HG03064 (cell line): Measurements from ENCODE around the gene ZNF385B.
"Not testable (repeated sequence)": the region's sequence is repeated elsewhere in the genome, so short reads cannot be mapped to it uniquely, and the experiment has no call there.

Experiments
- ATAC-seq: cut with Tn5 transposase; IDR thresholded peaks from one replicate; pipeline ENCODE4 v1.9.1; 2021; ENCODE audit warnings: low read depth; ENCODE audit not compliant: unreplicated experiment

The ZNF385B gene

DNA sequence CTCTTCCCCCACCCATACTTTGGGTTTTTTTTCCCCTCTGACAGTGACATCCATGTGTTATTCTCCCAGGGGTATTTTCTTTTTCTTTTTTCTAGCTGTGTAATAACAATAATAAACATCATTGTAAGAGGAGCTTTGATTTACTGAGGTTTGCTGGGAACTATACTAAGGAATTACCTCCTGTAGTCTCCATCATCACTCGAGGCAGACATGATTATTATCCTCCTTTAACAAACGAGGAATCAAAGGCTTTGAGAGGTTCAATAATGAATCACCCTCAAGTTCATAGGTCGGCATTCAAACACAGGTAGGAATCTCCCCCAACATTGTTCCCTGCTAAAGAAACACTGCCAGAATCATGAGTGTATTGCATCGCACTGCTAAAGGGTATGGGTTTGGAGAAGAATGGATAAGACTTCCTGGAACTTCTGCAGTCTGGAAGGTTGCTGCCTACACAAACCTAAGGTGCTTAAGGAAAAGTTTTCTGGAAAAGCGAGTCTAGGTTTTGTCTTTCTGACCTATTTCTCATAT, 336.5 kb downstream of the ZNF385B start:
- no peak for ATAC-seq

DNA sequence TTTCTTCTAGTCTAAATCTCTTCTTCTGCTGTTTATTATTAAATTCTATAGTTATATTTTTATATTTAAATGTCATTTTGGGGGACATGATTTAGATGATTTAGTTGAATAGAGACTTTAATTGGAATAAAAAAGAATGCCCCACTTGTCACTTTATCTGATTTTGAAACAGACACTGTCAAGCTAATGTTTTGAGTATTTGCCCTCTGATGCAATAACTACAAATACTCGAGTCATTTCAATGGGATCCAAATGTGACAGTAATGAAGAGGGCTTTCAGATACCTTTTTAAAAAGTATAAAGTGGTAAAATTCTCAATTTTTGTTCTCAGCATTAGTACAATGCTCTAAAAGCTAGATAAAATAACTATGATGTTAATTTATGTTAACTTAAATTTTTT, 339.5 kb downstream of the ZNF385B start:
- no peak for ATAC-seq

DNA sequence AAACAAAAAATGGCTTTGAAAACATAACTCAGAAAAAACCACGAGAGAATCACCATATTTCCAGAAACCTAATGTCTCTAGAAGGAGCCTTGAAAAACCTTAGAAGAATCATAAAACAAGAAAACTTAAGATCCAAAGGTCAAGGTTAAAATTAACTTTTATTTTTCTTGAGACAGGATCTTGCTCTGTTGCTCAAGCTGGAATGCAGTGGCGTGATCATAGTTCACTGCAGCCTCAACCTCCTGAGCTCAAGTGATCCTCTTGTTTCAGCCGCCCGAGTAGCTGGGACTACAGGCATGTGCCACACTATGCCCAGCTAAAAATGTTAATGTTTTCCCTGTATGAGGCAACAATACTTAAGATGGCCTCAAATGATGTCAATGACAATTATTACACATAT, 342.6 kb downstream of the ZNF385B start:
- no peak for ATAC-seq

DNA sequence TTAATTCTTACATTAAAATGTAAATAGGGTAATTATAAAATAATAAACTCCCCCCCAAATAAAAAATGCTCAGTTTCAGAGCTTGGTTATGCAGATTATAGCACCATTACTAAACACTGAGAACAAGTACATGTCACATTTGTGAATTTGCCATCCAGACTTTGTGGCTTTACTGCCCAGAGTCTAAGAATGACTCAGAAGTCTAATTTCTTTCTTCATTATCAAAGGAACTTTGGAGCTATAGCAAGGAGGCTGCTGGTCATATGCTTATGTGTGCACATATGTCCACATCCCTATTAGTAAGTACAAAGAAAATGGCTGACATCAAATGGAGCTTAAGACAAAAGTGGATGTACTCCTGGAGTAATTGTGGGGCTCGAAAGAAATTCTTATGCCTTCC, 348.2 kb downstream of the ZNF385B start:
- ATAC-seq = no peak

DNA sequence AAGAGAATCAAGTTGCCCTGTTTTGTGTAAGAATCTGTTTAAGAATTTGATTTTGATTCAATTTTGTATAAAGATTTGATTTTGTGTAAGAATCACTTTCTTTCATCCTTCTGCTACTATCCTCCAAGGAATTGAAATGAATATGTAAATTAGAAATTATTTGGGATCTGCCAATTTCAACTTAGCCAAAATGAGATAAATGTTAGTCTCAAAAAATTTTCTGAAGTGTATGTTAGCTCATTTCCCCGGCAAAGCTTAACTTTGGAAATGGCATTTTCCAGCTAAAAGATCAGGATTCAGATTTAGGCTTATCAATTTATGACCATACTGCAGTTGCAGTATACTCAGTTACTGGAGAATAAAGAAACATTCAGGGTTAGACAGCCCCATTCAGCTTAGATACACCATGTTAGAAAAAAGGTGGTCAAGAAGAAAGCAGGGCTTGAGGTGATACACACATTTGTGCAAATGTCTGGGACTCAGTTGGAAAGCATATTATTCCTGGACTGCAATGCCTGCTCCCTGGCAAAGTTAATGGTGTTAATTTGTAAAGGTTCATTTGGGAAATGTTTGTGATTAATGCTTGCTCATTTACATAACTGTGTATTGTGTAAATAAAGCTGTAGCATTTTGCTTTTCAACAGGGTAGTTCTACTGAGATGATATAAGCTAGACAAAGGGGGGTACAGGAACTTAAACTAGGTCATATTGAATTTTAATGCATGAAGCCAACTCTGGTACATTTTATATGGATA, 349.0 kb downstream of the ZNF385B start:
- no peak for ATAC-seq

DNA sequence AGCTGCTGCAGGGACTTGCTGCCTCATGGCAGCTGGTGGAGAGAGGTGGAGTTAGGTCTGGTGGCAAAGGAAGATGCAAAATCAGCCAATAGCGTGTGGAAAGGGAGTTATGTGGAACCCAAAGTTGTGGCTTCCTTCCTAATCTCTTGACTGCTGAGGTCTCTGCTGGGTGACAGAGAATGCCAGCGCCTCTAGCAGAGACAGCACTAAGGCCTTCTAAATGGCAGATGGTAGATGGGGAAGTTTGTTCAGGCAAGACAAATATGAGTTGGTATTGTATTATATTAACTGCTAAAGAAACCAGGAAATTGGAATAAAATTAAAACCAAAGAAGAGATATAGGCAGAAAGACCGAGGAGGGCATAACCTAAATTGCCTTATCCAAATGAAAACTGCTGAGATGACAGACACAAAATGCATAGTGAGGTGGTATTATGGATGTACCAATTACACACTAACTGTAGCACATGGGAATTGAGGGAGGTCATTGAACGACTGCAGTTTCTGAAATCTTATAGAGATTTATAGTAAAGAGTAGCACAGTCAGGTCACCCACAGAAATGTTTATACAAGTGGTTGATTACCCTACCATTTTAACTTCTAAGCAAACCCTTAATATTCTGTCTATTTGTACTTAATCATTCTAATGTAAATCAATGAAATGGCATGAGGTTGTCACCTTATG, 350.2 kb downstream of the ZNF385B start:
- ATAC-seq = no peak

DNA sequence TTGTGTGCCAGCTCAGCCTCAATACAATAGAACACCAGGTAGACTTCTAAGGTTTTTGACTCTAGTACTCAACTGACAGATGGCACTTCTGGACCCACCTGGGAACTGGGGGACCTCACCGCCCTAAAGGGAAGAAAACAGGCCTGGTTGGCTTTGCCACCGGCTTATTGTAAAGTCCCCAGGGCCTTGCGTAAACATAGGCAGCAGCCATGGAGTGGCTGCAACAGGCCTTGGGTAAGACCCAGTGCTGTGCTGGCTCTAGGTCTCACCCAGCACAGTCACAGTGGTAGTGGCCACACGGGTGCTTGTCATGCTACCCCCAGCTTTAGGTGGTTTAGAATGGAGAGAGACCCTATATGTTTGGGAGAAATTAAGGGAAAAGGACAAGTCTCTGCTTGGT, 366.1 kb downstream of the ZNF385B start:
- no peak for ATAC-seq

DNA sequence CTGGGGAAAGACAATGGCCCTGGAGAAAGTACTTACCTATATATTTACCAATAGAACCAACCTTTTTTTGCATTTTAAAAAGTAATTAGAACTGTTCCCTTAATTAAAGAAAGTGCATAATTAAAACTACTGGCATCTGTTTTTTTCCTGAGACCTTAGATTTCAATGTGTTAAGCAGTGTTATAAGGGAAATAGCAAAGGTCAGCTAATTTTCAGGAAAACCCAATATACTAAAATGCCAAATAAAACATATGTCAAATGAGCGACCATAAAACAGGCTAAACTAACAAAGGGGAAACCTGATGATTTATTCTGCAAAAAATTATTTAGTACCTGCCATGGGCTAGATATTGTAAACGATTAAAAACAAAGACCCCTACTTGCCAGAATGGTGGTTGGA, 372.8 kb downstream of the ZNF385B start:
- no peak for ATAC-seq

DNA sequence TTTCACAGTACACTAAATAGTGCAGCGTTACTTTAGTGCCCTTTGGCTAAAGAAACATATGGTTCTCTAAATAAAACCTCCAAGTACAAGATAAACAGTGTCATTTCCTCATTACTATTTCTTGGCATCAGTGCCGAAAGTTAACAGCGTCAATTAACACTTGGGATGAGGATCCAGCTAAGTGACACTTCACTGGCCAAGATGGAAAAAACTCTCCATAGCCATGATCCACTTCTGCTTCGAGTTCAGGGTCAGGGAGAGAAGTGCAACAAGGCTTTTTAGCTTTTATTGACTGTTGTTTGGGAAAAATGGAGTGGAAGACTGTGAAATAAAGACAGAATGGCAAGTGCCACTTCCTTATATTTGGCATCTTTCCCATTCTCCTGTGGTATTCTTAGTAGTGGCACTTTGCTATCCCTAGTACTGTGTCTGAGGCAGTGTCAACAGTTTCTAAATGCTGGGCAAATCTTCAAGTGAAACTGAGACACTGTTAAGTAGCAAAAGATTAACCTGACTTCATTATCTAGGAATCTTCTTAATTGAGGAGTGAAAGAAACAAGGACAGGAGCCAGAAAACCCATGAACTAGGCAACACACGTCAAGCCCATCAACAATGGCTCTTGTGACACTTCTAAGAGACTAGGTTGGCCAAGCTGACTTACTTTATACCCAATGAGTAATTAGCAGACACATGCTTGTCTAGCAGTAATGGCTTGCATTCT, 374.2 kb downstream of the ZNF385B start:
- ATAC-seq = no peak

DNA sequence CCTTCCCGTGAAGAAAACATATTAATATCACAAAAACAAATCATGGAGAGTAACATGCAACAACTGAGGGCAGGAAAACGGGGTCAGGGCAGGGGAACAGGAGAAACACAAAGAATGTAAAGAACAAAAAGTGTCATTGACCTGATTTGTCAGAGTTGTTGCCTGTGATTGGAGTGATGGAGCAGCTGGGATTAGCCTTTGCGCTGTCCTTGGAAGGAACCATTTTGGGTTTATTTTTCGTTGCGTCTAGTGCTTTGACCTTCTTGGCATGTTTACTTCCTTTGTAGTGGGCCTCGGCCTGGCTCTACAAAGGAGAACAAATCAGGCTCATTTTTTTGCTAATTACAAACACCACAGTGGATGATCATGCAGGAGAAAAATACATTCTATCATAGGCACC, 378.3 kb downstream of the ZNF385B start:
- no peak for ATAC-seq

DNA sequence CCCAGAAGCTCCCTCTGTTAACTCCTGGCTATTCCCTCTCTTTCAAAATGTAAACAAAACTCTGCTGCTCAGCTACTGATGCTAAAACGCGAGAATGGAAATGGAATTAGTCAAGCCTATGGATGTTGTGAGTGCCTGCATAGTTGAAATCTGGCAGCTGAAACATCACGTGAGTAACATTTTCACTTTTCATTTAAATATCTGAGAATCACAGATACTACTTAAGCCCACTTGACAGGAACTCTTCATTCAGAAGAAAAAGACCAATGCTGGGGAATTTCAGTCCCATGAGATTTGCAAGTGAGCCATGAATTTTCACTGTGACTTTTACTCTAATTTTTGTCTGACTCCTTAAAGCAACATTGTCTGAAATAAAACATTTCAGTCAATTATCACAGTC, 381.5 kb downstream of the ZNF385B start:
- no peak for ATAC-seq

DNA sequence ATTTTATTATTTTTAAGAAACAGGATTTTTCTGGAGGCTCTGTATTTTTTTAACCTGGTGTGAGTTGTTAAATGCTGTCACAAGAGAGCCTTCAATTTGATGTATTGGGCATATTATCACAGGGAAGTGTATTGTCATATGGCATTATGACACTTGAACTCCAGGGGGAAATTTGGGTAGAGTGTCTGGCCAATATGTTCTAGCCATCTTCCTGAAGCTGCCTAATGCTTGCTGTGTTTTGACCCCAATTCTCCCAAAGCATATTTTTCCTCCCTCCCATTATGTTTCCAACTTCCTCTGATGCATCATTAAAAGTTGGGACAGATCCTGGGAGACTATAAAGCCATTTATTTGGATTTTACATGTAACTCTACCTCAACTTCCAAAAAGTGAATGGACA, 382.6 kb downstream of the ZNF385B start:
- ATAC-seq = no peak

DNA sequence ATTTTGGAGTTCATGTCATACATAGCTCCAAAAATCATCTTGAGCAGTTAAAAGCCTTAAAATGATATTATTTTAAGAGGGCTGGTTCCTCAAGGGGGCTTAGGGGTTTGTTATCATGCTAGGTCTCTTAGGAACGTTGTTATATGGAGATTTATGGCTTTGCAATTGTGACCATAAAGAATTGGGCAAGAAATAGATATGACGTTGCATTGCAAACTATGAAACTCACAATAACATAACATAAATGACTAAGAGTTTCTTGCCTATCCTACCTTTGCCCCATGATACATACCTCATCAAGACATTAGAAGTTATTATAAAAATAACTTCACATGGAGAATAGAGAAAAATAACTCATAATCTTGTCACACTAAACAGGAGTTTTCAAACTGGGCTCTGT, 390.4 kb downstream of the ZNF385B start:
- ATAC-seq = no peak

DNA sequence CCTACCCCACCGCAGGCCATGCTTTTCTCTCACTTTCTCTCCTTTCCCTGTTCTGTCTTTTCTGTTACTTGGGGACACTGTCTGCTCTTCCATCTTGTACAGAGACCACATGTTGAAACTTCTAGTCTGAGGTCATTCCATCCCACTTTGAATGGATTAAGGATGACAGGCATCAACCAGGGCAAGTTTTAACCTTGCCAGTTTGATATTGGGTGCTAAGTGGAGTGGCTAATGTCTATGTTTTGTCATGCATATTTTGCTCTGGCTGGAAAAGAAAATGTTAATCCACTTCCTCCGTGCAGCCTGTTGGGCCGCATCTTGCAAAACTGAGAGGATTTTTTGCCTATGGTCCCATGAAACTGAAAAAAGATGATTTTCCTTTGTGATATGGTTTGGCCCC, 391.3 kb downstream of the ZNF385B start:
- no peak for ATAC-seq

DNA sequence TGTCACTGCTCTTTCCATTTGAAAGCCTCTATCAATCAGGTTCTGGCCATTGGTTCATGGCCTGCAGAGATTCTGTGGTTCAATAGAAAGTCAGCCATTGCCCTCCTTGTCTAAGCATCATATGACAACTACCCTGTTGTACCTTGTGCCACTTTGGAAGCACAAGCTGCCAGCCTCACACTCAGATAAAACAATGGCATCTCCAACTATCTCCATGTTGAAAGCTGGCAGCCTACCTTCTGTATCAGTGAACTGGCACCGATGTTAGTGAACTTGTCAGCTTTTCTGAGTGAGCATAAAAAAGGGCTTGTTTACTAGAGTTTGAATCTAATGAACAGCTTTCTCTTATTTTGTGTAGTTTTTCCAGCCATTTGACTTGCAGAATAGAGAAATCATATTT, 393.5 kb downstream of the ZNF385B start:
- no peak for ATAC-seq

DNA sequence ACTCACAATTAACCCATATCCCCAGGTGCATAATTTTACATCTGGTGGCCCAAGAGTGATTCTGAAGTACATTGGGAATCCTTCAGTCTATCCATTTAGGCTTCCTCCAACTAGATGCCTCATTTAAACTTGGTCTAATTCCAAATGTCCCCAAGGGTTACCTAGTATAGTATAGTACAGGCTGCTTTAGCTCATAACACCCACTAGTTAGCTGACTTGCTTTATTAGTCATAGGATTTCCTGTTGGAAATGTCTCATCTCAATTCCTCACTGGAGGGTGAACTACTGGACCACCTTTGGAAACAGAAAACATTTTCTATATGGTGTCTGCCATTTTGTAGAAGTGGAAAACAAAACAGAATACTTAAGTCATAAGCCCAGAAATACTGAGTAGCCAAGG, 394.3 kb downstream of the ZNF385B start:
- ATAC-seq = no peak

DNA sequence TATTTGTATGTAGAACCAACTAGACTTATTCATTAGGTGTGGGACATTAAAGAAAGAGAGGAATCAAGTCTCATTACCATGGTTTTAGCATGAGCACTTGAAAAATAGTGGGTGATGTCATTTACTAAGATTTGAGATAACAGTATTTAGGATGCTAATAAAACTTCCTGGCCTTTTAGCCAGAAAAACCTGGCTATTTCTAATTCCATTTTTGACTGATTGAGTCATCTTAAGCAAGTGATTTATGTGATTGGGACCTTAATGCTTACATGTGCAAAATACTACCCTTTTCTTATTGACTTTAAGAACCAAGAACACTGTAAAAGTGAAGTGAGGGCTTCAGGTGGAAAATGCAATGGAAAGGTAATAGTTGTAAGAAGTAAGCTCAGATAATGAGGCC, 400.0 kb downstream of the ZNF385B start:
- ATAC-seq = no peak

DNA sequence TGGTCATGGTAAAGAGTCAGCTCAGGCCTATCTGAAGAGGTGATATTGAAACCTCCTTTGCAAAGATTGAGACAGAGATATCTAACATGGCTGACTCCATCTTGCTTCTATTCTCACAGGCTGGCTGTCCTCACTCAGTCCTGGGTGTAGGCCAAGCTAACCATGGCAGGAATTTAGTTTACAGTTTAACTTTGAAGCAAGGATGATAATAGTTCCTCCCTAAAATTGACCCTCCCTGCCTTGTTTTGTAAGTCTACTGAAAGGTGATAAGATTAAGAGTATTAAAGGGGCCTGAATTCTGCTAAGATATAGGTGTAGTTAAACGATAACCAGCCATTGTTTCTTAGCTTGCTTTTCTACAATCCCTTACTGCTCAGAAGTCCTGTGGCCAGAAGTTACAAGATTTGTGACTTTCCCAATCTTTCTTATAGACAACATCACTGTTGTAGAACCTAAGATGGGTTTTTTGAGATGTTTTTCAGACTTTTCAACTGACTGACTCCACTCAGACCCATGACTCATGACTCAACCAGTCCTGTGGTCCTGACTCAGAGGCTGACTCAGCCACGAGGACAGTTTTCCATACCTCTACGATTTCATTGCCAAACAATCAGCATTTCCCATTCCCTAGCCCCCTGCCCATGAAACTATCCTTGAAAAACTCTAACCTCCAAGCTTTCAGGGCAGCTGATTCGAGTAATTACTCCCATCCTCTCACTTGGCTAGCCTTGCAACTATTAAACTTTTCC, 401.1 kb downstream of the ZNF385B start:
- ATAC-seq = no peak

DNA sequence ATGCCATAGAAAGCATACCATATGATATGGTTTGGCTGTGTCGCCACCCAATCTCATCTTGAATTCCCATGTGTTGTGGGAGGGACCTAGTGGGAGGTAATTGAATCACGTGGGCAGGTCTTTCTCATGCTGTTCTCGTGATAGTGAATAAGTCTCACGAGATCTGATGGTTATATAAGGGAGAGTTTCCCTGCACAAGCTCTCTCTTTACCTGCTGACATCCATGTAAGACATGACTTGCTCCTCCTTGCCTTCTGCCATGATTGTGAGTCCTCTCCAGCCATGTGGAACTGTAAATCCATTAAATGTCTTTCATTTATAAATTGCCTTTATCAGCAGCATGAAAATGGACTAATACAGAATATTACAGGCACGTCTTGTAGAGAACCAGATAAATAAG, 403.3 kb downstream of the ZNF385B start:
- ATAC-seq = not testable (repeated sequence)

DNA sequence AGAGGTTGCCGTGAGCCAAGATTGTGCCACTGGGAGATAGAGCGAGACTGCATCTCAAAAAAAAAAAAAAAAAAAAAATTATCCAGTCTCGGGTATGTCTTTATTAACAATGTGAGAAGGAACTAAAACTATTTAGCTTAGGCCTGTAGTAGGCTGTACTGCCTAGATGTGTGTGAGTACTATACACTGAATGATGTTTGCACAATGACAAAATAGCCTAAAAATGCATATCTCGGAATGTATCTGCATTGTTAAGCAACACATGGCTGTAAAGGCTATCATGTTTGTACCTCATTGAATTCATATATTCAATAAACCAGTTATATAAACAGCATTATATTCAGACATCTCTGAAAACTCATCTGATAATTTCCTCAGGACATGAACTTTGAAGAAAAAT, 405.6 kb downstream of the ZNF385B start:
- ATAC-seq = no peak

DNA sequence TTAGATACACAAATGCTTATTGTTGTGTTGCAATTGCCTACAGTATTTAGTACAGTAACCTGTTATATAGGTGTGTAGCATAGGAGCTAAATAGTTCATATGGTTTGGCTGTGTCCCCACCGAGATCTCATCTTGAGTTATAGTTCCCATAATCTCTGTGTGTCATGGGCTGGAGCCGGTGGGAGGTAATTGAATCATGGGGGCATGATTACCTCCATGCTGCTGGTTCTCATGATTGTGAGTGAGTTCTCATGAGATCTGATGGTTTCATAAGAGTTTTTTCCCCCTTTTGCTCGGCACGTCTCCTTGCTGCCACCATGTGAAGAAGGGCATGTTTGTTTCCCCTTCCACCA, 406.3 kb downstream of the ZNF385B start:
- ATAC-seq = no peak
